Measurements from ENCODE around the gene CREBBP.

DNA sequence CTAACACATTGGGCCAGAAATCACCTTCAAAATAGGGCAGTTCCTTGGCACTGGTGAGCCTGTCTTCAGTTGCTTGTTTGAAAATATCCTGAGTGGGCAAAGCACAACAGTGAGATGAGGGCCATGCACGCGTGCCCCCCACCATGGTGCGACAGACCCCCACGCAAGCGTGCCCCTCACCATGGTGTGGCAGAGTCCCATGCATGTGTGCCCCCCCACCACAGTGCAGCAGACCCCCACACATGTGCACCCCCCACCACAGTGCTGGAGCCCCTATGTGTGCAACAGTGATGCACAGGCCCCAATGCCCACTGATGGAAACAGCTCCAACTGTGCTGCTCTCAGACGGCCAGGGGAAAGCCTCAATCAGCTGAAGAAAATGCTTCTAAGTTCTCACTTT lies 144.4 kb downstream of the CREBBP start:
- TF ChIP-seq POLR2A (IDR thresholded peaks at IDR 0.05), result no peak
- TF ChIP-seq, protein P1, sequence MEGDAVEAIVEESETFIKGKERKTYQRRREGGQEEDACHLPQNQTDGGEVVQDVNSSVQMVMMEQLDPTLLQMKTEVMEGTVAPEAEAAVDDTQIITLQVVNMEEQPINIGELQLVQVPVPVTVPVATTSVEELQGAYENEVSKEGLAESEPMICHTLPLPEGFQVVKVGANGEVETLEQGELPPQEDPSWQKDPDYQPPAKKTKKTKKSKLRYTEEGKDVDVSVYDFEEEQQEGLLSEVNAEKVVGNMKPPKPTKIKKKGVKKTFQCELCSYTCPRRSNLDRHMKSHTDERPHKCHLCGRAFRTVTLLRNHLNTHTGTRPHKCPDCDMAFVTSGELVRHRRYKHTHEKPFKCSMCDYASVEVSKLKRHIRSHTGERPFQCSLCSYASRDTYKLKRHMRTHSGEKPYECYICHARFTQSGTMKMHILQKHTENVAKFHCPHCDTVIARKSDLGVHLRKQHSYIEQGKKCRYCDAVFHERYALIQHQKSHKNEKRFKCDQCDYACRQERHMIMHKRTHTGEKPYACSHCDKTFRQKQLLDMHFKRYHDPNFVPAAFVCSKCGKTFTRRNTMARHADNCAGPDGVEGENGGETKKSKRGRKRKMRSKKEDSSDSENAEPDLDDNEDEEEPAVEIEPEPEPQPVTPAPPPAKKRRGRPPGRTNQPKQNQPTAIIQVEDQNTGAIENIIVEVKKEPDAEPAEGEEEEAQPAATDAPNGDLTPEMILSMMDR (IDR thresholded peaks at IDR 0.05), result no peak
